ENCODE data around the gene RPL19.

The RPL19 gene

GRCh38 chr17:39212195-39212810 lies 12.2 kb downstream of the RPL19 start:
- Histone ChIP-seq H3K4me1 (ENCODE audit: control insufficient read depth, insufficient read depth, low read length, poor library complexity, severe bottlenecking) (peaks cover 9% of the 10 kb centered on the region), H3K9me3 (ENCODE audit: control insufficient read depth, low read length) (no peaks in the 10 kb centered on the region), H3K36me3 (ENCODE audit: control insufficient read depth, insufficient read depth, low read length) (no peaks in the 10 kb centered on the region), H3K27ac (ENCODE audit: low read depth, low read length, severe bottlenecking) (no peak overlapping the region), H3K4me3 (ENCODE audit: extremely low read depth, insufficient read depth, low read length, poor library complexity, severe bottlenecking) (no peak overlapping the region)
- WGBS, 2 experiments (ENCODE audit: insufficient coverage in 2 of 2): 89 to 92% methylated on average over 10 to 11 of the region's 11 CpGs

- H3K9me3 ChIP-seq (ENCODE audit: control insufficient read depth, low read length): no peaks in the 10 kb centered on the region
- WGBS, 2 experiments (ENCODE audit: insufficient coverage in 2 of 2): 79% methylated on average over 12 to 14 of the region's 16 CpGs
- H3K4me1 ChIP-seq (ENCODE audit: control insufficient read depth, insufficient read depth, low read length, poor library complexity, severe bottlenecking): peaks cover 9% of the 10 kb centered on the region
- no peak overlapping the region for H3K4me3 ChIP-seq (ENCODE audit: extremely low read depth, insufficient read depth, low read length, poor library complexity, severe bottlenecking)
- no peaks in the 10 kb centered on the region for H3K36me3 ChIP-seq (ENCODE audit: control insufficient read depth, insufficient read depth, low read length)
- no peak overlapping the region for H3K27ac ChIP-seq (ENCODE audit: low read depth, low read length, severe bottlenecking)
Observed at GRCh38 chr17:39212841-39213480, 12.9 kb downstream of the RPL19 start.

- Histone ChIP-seq H3K27ac (ENCODE audit: low read depth, low read length, severe bottlenecking) (no peak overlapping the region), H3K36me3 (ENCODE audit: control insufficient read depth, insufficient read depth, low read length) (no peaks in the 10 kb centered on the region), H3K4me1 (ENCODE audit: control insufficient read depth, insufficient read depth, low read length, poor library complexity, severe bottlenecking) (peaks cover 9% of the 10 kb centered on the region), H3K4me3 (ENCODE audit: extremely low read depth, insufficient read depth, low read length, poor library complexity, severe bottlenecking) (no peak overlapping the region), H3K9me3 (ENCODE audit: control insufficient read depth, low read length) (no peaks in the 10 kb centered on the region)
- 72 to 74% methylated on average over 6 to 9 of the region's 9 CpGs for WGBS, 2 experiments (ENCODE audit: insufficient coverage in 2 of 2)
Observed at GRCh38 chr17:39213852-39214251, 13.8 kb downstream of the RPL19 start.

GRCh38 chr17:39217734-39218369 lies 17.8 kb downstream of the RPL19 start:
- no peaks in the 10 kb centered on the region for H3K9me3 ChIP-seq (ENCODE audit: control insufficient read depth, low read length)
- 35 to 38% methylated on average over 18 to 20 of the region's 24 CpGs for WGBS, 2 experiments (ENCODE audit: insufficient coverage in 2 of 2)
- no peak overlapping the region for H3K4me3 ChIP-seq (ENCODE audit: extremely low read depth, insufficient read depth, low read length, poor library complexity, severe bottlenecking)
- H3K4me1 ChIP-seq (ENCODE audit: control insufficient read depth, insufficient read depth, low read length, poor library complexity, severe bottlenecking): no peaks in the 10 kb centered on the region
- no peaks in the 10 kb centered on the region for H3K36me3 ChIP-seq (ENCODE audit: control insufficient read depth, insufficient read depth, low read length)
- H3K27ac ChIP-seq (ENCODE audit: low read depth, low read length, severe bottlenecking): no peak overlapping the region

- no peaks in the 10 kb centered on the region for H3K4me1 ChIP-seq (ENCODE audit: control insufficient read depth, insufficient read depth, low read length, poor library complexity, severe bottlenecking)
- H3K4me3 ChIP-seq (ENCODE audit: extremely low read depth, insufficient read depth, low read length, poor library complexity, severe bottlenecking): no peak overlapping the region
- WGBS, 2 experiments (ENCODE audit: insufficient coverage in 2 of 2): 86% methylated on average over 6 to 7 of the region's 8 CpGs
- no peaks in the 10 kb centered on the region for H3K9me3 ChIP-seq (ENCODE audit: control insufficient read depth, low read length)
- H3K27ac ChIP-seq (ENCODE audit: low read depth, low read length, severe bottlenecking): no peak overlapping the region
- H3K36me3 ChIP-seq (ENCODE audit: control insufficient read depth, insufficient read depth, low read length): no peaks in the 10 kb centered on the region
Observed at GRCh38 chr17:39218906-39219305, 18.8 kb downstream of the RPL19 start.

- H3K9me3 ChIP-seq (ENCODE audit: control insufficient read depth, low read length): no peaks in the 10 kb centered on the region
- no peaks in the 10 kb centered on the region for H3K4me1 ChIP-seq (ENCODE audit: control insufficient read depth, insufficient read depth, low read length, poor library complexity, severe bottlenecking)
- H3K4me3 ChIP-seq (ENCODE audit: extremely low read depth, insufficient read depth, low read length, poor library complexity, severe bottlenecking): no peak overlapping the region
- 87% methylated on average over 6 to 8 of the region's 8 CpGs for whole genome bisulfite sequencing, 2 experiments (ENCODE audit: insufficient coverage in 2 of 2)
- H3K36me3 ChIP-seq (ENCODE audit: control insufficient read depth, insufficient read depth, low read length): no peaks in the 10 kb centered on the region
- no peak overlapping the region for H3K27ac ChIP-seq (ENCODE audit: low read depth, low read length, severe bottlenecking)
Observed at GRCh38 chr17:39219647-39220154, 19.6 kb downstream of the RPL19 start.

GRCh38 chr17:39221572-39221971 lies 21.5 kb downstream of the RPL19 start:
- H3K4me3 ChIP-seq (ENCODE audit: extremely low read depth, insufficient read depth, low read length, poor library complexity, severe bottlenecking): no peak overlapping the region
- H3K4me1 ChIP-seq (ENCODE audit: control insufficient read depth, insufficient read depth, low read length, poor library complexity, severe bottlenecking): no peaks in the 10 kb centered on the region
- 92 to 98% methylated on average over 4 to 5 of the region's 6 CpGs for WGBS, 2 experiments (ENCODE audit: insufficient coverage in 2 of 2)

GRCh38 chr17:39222151-39222550 lies 22.1 kb downstream of the RPL19 start:
- no peak overlapping the region for H3K27ac ChIP-seq (ENCODE audit: low read depth, low read length, severe bottlenecking)
- H3K4me3 ChIP-seq (ENCODE audit: extremely low read depth, insufficient read depth, low read length, poor library complexity, severe bottlenecking): no peak overlapping the region
- no peaks in the 10 kb centered on the region for H3K36me3 ChIP-seq (ENCODE audit: control insufficient read depth, insufficient read depth, low read length)
- no peaks in the 10 kb centered on the region for H3K4me1 ChIP-seq (ENCODE audit: control insufficient read depth, insufficient read depth, low read length, poor library complexity, severe bottlenecking)
- no peaks in the 10 kb centered on the region for H3K9me3 ChIP-seq (ENCODE audit: control insufficient read depth, low read length)
- 92 to 97% methylated on average over 4 to 7 of the region's 7 CpGs for WGBS, 2 experiments (ENCODE audit: insufficient coverage in 2 of 2)

More at GRCh38 chr17:39221572-39221971, 21.5 kb downstream of the RPL19 start:
- no peaks in the 10 kb centered on the region for H3K36me3 ChIP-seq (ENCODE audit: control insufficient read depth, insufficient read depth, low read length)
- no peaks in the 10 kb centered on the region for H3K9me3 ChIP-seq (ENCODE audit: control insufficient read depth, low read length)
- H3K27ac ChIP-seq (ENCODE audit: low read depth, low read length, severe bottlenecking): no peak overlapping the region

GRCh38 chr17:39222866-39223834 lies 23.1 kb downstream of the RPL19 start:
- Histone ChIP-seq H3K4me1 (ENCODE audit: control insufficient read depth, insufficient read depth, low read length, poor library complexity, severe bottlenecking) (no peaks in the 10 kb centered on the region), H3K27ac (ENCODE audit: low read depth, low read length, severe bottlenecking) (no peak overlapping the region), H3K4me3 (ENCODE audit: extremely low read depth, insufficient read depth, low read length, poor library complexity, severe bottlenecking) (no peak overlapping the region), H3K9me3 (ENCODE audit: control insufficient read depth, low read length) (no peaks in the 10 kb centered on the region), H3K36me3 (ENCODE audit: control insufficient read depth, insufficient read depth, low read length) (no peaks in the 10 kb centered on the region)
- WGBS, 2 experiments (ENCODE audit: insufficient coverage in 2 of 2): 83 to 89% methylated on average over 3 to 4 of the region's 9 CpGs
